ENCODE results near the gene CNTN4.

Gene CNTN4

DNA sequence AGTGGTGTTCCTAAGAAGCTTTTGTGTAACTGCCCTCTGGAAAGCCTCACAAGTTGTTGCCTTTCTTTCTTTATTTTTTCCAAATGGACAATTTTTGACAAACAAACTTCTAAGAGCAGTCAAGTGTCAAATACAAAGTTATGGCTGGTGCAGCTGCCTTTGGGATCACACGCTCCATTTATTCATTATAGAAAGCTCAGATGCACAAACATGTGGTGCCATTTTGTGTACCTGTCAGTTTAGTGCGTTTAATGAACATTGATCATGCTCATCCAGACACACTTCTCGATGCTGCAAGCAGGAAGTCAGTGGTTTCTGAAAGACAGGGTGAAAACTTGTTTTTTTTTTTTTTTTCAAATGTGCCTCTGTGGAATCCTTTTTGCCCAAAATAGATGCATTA, 324.5 kb downstream of the CNTN4 start:
- no peak for DNase-seq

DNA sequence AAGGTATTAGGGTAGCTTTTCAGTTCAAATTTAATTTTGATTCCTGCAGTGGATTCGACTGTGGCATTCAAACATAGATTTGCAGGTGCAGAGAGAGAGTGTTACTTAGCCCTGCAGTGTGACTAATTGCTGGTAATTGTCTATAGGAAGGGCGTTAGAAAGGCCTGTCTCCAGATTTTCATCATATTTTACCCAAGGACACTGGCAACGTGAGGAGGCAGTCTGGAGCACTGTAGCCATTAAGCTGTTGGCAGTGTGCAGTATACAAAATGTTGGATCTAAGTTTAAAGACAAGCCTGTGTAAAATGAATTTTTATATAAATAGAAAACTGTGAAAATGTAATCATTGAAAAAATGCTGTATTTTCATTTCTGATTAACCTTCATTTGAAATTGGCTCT, 342.9 kb downstream of the CNTN4 start:
- DNase-seq, result no peak

- DNase-seq, result no peak
Measured at GRCh38 chr3:2446146-2446545, 347.5 kb downstream of the CNTN4 start.

GRCh38 chr3:2452249-2452648, 353.6 kb downstream of the CNTN4 start:
- DNase-seq, result no peak

DNA sequence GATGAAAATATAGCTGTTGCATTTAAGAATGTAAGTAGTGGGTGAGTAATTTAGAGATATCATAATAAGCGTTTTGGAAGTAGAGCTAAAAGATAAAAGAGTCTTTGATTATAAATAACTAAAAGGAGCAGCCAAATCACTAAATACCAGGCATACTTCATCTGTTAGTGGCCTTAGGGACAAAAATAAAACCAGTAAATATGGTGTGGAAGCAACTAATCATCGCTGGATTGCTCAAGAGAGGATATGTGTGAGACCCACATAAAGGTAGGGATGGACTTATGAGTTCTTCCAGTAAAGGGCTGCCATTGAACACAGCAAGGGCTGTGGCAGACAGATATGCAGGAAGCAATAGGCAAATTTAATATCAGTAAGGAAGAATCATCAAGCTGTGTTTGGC, 356.2 kb downstream of the CNTN4 start:
- no peak for DNase-seq

DNA sequence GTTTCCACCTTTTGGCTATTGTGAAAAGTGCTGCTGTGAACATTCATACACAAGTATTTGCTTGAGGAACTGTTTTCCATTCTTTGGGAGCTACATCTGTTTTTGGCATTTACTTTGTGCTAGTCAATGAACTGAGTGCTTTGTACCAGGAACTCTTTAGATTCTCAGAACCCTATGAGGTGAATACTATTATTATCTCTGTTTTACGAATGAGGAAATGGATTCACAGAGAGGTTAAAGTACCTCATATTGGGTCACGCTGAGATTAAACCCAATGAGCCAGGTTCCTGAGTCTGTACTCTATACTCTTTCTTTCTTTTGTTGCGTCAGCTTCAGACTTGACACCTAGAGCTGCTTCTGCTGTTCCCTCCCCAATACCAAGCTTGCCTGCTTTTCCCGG, 358.1 kb downstream of the CNTN4 start:
- no peak for DNase-seq

- no peak for DNase-seq
Measured at GRCh38 chr3:2458816-2459215, 360.1 kb downstream of the CNTN4 start.

DNA sequence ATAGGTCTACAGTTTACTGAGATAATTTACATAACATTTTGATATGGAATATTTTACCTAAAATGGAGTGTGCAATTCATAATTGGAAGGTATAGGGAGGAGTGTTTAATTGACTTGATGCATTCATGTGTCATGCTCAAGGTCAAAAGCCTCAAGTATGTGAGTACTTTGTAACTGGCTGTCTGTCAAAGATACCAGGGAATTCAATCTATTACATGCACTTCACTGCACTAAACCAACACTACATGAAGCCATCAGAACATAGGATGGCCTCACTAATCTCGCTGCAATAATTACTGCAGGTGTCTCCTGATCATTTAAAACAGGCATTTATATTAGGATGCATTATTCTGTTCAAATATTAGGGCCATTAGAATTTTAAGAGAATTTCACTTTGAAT, 367.2 kb downstream of the CNTN4 start:
- no peak for DNase-seq

DNA sequence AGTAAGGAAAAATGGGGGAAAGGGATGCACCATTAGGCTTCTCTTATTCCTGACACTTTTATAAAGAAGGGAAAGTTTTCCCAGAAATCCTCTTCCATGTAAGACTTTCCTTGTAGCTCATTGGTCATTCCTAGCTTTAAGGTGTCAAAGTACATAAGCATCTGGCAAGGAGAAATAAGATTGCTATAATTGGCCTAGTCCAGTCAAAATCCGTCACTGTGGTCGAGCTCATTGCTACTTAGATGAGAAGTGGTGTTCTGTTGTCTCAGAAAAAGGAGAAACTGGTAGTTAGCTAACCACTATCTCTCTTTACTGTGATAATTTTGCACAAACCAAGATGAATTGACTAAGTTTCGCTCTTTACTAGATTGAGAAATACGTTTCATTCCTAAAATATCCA, 370.1 kb downstream of the CNTN4 start:
- DNase-seq, result no peak

DNA sequence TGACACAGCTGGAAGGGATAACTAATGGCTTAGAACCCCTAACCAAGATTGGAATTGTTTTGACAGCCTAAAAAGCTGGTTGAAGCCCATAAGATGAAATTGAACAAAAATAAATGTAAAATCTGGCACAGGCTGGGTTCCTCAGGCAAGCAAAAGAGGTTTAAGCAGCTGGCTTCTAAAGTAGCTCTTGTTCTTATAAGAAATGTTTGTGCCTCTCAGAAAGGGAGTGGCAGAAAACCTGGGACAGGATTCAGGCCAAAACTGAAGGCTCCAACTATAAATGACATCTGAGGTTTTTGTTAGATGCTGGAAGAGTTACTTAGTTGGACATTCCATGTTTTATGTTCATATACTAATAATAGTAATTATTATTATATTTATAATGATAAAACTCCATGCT, 378.3 kb downstream of the CNTN4 start:
- no peak for DNase-seq

GRCh38 chr3:2477620-2478019, 379.0 kb downstream of the CNTN4 start:
- no peak for DNase-seq

GRCh38 chr3:2484162-2485026, 385.7 kb downstream of the CNTN4 start:
- no peak for DNase-seq

- no peak for DNase-seq
Measured at GRCh38 chr3:2485027-2485375, 386.3 kb downstream of the CNTN4 start.

DNA sequence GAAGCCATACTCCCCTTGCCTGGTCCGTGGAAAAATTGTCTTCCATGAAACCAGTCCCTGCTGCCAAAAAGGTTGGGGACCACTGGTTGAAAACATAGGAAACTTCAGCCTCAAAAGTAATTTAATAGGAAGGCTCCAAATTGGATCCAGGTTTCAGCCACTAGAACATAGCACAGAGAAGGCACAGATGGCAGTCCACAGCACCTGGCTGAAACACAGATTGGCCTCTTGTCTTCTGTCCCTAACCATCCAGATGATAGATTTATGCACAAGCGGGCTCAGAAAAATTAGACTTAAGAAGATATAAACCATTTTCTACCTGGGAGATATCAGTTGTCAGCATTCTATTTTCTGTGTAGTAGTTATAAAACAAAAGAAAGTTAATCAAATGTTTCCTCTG, 397.1 kb downstream of the CNTN4 start:
- no peak for DNase-seq

GRCh38 chr3:2504912-2505311, 406.2 kb downstream of the CNTN4 start:
- DNase-seq, result no peak

DNA sequence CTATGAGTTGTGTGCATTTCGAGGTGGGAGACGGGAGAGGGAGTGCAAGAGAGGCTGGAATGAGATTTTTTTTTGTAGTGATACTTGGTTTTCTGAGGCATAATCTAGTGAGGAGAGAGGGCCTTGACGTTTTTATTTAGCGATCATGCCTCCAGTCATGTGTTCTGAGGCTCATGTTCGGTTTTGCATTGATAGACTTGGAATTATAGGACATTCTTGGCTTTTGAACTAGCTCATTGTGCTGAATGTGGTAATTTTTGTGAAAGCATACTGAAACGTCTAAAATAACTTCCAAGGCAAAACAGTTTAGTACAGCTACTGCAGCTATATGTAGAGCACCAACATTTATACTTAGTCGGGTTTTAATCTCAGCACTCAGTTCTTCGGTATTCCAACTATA, 408.1 kb downstream of the CNTN4 start:
- no peak for DNase-seq

GRCh38 chr3:2510591-2511145, 412.0 kb downstream of the CNTN4 start:
- no peak for DNase-seq

DNA sequence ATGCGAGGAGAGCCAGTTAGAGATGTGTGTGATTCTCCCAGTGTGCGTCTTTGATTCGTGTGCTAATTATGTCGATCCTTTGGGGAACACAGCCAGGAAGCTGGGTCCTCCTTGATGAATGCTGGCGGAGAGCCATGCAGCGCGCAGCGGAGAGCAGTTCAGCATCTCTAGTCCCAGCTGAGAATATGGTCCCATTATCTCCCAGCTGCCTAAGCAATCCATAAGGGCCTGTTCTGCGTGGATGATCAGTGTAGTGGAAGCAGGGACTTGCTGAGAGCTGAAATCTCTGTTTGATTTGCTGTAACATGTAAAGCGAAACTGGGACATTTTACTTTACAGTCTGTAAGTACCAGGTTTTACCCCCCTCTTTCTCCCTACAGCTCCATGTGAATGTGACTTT, 412.7 kb downstream of the CNTN4 start:
- no peak for DNase-seq

- no peak for DNase-seq
Measured at GRCh38 chr3:2512881-2513280, 414.2 kb downstream of the CNTN4 start.

DNA sequence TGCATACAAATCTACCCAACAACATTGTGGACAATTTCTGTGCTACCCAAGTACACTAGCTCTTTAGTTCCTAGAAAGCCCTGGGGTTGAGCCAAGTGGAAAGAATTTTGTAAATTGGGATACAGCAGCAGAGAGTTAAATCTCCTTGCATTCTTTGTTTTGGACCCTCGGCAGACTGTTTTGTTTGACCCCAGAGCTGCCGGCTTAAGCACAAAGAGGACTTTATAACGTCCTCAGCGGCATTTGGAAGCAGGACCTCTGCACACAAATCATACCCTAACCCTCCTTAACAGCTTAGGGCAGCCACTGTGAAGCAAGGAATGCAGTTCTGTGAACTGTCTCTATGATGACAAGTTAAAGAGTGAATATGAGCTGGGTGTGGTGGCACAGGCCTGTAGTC, 415.3 kb downstream of the CNTN4 start:
- no peak for DNase-seq

GRCh38 chr3:2516762-2517441, 418.2 kb downstream of the CNTN4 start:
- no peak for DNase-seq

- DNase-seq, result no peak
Measured at GRCh38 chr3:2517500-2518172, 419.0 kb downstream of the CNTN4 start.

- DNase-seq, result no peak
Measured at GRCh38 chr3:2523281-2523836, 424.7 kb downstream of the CNTN4 start.
